ENCODE results near the gene DCDC1.
"Not testable (repeated sequence)": the region's sequence is repeated elsewhere in the genome, so short reads cannot be mapped to it uniquely, and the experiment has no call there.

The DCDC1 gene

DNA sequence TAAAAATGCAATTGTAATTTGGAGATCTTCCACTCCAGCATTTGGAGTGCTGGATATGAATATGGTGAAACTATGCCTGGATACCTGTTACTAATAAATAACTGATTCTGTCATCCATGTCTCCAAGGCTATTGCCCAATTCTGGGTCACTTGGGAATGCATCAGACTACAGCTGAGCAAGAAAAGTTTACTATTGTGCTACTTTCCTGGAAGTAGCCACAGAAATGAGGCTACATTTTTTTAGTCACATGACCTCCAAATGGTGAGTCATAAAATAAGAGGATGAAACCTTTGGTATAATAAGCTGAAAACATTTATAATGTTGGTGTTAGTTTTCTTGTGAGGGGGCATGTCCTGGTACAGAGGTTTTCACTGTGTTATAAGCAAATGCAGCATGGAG is 44.4 kb downstream of the DCDC1 start:
- no peak for DNase-seq

DNA sequence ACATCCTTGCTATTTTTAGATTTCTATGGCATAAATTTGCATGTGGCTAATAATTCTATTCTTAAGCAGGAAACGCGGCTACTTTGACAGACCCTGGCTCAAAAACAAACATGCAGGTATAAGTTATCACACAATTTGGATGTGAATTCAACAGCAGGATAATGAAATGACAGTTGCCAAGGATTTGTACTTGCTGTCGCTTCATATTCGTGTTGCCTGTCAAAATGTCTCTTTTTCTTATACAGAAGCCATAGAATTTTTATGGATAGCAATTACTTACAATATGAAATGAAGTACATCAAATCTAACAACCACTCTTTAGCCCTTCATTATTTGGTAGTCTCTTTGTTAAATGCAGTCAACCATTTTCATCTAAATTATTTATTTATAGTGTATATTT is 46.4 kb downstream of the DCDC1 start:
- no peak for DNase-seq

DNA sequence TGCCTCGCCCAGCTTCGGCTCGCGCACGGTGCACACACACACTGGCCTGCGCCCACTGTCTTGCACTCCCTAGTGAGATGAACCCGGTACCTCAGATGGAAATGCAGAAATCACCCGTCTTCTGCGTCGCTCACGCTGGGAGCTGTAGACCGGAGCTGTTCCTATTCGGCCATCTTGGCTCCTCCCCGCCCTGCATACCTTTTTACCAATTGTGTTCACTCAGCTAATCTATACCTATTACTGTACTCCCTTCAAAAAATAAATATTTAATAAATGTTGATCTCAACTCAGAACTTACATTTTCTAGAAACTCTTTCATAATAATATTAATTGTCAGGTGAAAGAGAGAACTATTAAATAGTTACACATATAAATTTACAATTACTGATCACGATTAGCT is 48.0 kb downstream of the DCDC1 start:
- DNase-seq = not testable (repeated sequence)

DNA sequence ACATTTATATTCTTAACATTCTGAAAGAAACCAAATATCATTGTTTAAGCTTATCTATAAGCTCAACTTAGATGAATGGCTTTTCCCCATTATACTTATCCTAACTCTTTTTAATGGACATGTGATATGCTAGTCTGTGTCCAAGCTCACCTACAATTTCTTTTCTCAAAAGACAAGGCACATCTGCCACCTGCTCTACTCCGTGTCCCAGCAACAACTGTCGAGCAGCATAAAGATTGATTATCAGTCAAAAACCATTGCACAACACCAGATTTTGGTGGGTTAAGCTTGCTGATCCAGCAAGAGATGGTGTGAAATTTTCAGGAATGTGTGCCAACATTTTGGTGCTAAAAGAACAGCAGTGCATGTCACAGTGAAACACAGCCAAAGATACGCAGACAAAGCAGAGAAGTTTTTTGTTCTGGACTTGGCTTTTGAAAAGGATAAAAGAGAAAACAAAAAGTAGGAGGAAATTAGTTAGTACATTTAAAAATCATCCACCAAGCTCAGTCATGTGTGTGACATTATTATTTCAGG is 65.8 kb downstream of the DCDC1 start:
- DNase-seq = no peak

DNA sequence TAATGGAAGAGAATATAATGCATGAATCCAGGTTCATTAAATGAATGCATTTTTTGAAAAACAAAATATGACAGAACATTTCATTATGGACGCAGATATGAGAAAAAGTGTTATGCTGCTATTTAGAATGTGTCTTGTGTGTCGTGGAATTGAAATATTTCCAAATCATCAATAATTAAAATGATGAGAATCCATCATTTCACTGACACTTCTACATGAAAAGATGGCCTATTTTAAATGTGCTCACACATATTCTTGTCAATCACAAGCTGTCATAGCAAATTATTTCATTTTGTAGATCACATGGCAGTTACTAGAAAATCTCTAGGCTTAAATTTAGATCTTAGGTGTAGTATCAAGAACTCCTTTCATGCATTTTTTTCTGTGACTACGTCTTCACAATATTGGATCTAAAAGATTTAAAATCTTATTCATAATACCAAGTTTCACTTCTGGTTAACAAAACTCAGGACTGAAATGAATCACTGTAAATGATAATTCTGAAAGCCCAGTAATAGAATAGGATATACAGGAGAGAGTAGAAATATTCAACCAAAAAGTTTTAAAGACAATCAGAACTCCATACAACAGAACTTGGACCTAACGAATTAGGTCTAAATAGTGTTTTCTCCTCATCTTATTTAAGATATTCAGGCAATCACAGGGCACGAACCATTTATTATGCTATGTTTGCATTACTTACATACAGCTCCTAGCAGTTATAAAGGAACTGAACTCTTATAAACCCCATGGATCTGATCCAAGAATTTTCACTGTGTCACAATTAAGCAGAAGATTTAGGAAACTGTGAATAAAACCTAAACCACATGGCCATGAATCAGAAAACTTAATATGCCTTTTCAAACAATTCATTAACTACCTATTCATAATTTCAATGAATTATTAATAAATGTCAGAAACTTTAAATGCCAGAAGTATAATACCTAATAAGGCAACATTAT is 67.7 kb downstream of the DCDC1 start:
- no peak for DNase-seq

DNA sequence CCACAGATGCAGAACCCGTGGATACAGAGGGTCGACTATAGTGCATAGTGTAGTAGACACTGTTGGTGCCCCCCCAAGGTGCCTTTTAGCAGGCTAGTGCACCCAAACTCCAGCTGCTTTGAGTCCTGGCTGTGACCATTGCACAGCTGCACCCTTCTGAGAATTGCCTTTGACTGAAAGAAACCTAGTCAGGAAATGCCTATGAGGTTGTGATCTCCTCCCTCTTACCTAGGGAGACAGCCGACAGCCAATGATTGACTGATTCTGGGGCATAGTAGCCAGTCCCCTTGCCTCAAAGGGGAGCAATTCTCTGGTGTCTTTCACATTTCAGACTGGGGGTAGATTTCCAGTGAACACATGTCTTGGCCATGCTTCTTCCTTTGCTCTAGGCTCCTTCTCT is 74.2 kb downstream of the DCDC1 start:
- DNase-seq = no peak

DNA sequence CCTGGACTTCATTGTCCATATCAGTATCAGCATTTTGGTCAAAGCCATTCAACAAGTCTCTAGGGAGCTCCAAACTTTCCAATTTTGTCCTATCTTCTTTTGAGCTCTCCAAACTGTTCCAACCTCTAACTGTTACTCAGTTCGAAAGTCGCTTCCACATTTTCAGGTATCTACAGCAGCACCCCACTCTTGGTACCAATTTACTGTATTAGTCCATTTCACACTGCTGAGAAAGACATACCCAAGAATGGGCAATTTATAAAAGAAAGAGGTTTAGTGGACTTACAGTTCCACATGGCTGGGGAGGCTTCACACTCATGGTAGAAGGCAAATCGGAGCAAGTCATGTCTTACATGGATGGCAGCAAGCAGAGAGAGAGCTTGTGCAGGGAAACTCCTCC is 96.0 kb downstream of the DCDC1 start:
- not testable (repeated sequence) for DNase-seq

DNA sequence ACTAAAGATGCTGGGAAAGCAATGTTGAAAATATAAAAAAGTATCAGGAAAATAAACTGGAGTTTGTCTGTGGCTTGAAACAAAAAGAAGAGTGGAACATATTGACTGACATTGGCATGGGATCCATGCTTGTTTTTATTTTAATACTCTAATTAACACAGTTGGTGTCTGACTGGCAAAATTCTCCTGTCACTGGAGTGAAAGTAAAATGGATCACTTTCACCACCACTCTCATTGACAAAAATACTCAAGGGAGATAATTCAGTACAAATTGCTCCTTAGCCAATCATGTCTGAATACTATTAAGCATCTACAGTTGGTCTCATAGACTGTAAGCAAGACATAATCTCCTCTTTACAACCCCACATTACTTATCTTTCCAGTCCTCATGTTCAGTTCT is 101.8 kb downstream of the DCDC1 start:
- no peak for DNase-seq

DNA sequence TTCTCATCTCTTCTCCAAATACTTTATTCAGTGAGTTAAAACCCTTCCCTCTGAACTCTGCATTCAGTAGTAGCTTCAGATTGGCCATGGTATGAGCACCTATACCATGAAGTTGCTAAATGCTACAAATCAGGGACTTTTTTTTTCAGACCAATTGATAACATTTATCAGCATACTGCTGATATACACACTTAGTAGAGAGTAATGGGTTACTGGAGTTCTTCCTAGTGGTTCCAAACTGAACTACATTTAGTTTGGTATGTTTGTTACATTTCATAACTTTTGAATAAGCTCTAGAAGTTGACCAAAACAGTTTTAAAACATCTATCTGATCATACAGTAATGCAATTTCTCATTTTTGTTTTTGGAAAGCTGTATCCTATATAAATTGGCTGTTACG is 104.7 kb downstream of the DCDC1 start:
- DNase-seq = no peak

DNA sequence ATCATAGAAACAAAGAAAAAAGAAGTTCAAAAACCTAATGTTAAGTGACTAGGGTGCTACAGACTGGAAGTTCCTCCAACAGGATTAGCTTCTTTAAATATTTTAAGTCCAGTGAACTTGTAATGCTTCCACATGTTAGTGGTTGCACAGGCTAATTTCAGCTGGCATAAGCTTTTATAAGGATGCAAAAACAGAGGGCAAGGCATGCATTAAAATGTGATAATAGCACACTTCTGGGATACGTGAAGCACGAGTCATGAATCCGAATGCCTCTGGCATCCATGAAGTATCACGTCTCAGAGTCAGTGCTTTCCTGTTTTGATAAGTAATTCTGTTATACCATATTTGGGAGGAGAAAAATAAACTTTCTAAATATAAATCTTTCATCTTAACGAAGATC is 106.8 kb downstream of the DCDC1 start:
- no peak for DNase-seq

DNA sequence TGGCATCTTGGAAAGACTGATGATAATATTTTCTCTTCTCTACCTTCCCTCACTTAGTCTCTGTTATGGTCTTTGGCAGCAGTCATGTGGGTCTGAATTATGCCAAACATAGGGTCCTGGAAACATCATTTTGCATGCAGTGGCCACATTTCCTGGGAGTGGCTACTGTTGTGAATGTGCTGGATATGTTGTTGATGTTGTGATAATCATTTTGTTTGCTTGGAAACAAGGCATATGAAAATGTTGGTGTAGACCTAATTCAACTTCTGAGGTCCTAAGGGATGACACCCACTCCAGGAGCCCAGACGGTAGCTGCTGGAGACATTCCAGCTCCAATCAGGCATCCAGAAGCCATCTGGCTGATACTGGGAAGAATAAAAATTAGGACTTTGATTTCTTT is 109.7 kb downstream of the DCDC1 start:
- DNase-seq = no peak

DNA sequence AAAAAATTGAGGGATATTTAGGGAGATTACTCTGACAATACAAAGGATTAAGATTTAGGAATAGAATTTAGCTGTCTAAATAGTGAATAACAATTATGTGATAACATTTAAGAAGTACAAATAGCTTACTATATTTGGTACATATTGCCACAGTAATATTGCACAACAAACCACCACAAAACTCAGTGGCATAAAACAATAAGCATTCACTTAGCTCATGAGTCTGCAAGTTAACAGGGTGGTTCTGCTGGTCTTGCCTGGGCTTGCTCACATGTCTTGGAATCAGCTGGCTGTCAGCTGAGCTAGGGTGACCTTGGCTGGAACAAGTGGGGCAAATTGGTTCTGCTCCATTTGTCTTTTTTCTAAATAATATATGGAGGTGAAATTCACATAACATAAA is 115.1 kb downstream of the DCDC1 start:
- DNase-seq = no peak

DNA sequence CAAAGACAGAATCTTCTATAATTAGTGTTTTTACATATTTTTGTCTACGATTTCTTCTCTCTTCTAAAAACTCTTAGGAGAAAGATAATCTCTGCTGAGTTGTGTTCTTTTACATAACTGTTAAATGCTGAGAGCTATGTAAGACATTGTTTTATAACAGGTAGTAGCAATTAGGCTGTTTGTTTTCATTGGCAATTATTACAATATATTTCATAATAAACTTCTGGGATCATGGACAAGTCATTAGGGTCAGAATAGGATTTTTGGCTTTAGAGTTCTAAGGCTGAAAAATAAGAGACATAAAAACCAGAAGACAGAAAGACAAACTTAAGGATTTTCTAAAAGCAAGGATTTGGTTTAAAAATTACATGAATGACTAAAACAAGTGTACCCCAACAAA is 120.8 kb downstream of the DCDC1 start:
- DNase-seq = no peak

DNA sequence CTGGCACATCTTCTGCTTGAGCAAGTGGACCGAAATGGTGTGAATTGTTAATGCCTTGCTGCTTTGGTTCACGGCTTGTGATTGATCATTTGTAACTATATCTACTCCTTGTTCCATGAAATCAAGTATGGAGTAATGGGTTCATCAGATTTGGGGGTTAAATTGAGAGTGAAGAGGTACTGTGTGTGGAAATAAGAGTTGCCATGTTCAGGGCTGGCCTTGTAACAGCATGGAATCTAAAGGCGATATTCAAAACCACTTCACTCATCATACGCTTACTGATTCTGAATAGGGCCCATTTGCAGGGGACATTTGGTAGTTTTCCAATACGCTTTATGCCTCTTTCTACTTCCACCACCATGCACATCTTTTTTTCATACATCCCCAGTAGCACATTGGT is 122.2 kb downstream of the DCDC1 start:
- DNase-seq = no peak

DNA sequence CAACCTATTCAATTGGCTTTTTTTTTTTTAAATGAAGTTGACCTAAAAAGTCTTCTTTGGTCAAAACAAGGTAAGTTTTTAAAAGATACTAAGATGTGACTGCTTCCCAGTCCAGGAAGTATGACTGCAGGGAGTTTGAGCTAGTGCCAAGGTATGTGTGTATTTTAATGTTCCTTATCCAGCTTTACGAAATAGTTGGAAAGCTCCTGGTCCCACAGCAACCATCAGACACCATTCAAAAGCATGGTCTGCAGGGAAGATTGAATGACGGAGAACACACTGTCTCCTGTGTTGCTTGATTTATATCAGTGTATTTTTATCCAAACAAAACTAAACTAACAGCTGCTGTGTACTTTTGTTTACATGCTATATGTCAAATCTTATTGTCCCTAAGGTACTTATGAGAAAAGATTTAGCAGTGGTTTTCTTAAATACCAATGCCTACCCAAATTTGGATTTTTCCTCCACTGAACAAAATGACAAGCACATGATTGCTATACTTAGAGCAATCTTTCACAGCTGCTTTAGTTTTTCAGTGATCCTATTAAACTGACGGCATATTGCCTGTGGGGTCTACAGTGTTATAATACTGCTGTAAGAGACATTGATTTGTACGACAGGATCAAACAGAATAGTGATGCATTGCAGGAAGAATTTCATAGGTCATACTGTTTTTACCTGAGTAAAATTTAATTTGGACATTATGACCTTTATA is 122.9 kb downstream of the DCDC1 start:
- no peak for DNase-seq

DNA sequence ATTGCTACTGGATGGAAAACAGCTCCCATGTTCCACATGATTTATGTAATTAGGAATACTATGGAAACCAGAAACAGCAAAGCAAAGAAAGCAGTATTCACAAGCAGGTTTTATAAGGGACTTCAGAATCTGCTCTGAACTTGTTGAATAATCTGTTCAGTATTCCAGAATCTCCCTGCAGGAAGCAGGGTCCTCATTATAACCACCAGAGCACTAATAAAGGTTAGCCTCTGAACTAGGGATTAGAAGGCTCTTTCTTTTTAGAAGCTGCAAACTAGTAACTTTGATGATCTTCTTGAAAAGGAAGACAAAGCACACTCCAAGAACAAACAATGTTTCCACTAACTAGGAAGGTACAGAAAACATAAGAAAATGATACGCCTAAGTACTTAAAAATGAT is 125.8 kb downstream of the DCDC1 start:
- no peak for DNase-seq

DNA sequence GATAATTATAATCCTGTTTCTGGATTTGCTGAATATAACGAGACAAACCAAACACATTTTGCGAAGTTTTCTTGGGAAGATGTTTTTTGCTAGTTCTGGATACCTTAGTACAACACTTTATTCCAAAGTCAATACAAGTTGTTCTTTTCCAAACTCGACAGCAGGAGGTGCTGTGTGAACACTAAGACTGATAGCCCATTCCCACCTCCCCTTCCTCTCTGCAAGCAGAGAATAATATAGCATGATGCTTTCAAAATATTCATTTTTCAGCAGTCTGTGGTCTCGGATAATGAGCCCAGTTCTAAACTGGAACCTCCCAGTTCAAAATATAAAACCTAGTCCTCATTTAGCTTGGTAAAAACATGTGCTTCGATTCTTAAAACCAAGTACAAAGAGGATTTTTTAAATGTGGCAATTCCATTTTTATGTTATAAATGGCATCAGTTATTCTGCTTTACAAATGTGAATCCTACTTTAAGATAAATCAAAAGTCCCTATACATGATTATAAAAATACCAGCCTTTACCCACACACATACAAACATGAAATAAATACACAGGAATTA is 129.1 kb downstream of the DCDC1 start:
- no peak for DNase-seq

DNA sequence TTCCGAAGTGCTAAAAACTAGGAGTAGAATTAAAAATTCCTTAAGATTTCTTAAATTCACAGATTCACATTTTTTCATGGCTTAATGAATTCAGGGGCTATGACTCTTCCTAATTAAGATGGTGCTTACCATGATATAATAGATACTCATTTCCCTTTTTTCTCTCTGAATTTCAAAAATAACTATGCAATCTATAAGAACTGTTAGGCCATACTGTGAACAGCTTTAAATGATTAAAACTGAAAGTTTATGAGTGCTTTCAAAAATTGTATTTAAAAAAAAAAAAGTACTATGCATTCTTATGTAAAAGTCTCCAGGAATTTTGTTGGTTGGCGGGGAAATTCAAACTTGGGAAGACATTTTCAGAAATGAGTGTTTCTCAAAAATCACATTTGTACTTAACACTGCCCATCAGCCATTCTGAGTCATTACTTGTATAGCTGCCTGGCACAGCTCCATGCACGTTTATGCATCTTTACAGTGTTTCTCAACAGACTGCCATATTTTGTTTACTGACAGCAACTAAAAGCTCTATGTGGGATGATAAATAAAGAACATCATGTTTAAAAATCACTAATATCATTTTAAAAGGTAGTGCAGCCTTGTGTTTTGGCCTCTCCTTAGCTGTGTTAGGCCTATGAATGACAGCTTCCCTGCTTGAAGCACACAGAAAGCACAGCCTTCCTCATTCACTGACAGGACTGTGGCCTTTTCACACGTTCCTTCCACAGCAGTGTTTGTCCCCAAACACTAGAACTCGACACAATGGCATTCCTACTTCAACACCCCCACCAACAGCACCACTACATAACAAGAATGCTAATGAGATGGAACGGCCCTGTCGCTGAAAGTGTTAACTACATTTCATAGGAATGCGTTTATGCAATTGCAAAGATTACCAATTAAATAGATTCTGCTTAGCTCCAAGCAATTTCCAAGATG is 131.4 kb downstream of the DCDC1 start:
- DNase-seq = no peak

DNA sequence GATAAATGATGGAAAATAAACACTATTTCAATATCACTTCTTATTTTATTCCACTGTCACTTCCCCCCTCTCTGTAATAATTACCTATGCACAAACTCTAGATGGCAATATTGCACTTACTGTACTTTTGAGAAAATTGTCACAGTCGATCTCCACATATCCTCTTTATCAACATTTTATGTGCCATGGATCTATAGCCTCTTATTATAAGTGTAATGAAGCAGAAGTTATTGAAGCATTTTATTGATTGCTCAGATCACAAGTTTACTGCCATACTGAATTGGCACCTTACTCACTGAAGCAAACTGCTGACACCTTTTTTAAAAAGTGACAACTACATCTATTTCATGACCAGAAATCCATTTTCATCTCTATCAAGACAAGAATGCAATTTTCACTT is 133.4 kb downstream of the DCDC1 start:
- no peak for DNase-seq

DNA sequence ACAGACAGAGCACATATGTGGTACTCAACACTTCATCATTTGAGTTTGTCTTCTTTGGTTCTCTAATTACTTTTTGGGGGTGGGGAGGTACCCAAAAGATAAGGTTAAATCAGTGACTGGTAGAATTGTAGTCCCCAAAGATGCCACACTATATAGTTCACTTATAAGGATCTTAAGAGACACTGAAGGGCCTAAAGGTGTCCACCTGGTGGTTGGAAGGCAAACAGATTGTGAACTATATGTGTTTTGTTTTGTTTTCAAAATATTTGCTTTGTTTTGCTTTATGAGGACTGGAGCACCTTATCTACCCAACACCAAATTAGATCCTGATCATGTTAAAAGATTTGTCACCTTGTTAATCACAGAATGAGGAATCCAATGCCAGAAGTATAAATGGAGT is 136.1 kb downstream of the DCDC1 start:
- no peak for DNase-seq

DNA sequence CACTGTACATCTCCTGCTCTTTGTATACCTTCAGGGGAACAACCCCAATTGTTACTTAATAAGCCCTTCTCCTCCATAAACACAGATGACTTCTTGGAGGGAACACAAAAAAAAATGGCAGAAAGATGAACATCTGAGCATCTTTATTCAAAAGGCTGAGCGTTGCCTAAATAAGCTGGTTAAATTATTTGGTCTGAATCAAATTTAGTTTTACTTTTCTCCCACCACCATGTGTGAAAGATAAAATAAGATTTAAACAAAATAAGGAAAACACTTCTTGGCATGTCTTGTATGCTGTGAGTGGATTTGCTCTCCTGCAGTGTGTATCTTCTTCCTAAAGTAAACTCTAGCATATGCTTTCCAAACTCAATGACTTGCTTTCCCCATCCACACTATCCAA is 137.9 kb downstream of the DCDC1 start:
- DNase-seq = no peak

DNA sequence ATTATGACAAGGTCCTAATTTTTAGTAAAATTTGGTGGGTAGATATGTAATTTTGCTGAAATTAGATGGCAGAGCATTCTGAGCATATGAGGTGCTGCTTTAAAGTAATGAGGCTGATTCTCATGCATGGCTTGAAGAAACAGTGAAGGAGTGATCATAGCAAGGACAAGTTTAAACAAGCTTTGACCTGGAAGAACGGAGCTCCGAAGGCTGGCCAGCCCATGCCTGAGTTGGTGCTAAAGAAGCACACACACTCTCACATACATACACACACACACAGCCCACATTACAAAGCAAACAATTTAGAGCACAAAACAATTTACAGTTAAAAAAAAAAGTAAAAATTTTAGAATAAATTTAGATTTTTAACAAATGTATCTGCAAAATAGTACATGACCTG is 150.7 kb downstream of the DCDC1 start:
- no peak for DNase-seq

DNA sequence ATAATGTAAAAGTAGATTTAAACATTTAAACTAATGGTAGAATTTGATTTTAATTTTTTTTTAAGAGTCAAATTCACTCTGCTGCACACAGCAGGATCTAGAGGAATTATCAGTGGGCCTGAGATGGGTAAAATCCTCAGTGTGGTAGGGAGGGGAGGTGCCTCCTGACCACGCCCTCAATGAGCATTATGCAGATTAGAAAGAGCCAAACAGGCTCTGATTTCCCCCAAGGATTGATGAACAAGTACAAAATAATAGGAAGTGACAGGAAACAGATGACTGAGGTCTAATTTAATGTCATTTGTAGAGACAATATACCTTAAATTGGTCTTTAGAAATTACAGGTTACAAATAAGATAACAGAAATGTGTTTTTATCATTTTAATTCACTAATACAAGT is 155.2 kb downstream of the DCDC1 start:
- DNase-seq = no peak

Measured in CD4-positive, alpha-beta T cell treated with Interleukin-15 for 1 hour (primary cell).